Heart left ventricle (tissue), 16 donors: ENCODE results near the gene TBC1D1. TPM values are rescaled to one million over a fixed set of nuclear protein-coding genes. Genes with fewer than 3 reads are reported as not detected.

Experiments used
- ATAC-seq, 4 donors: fragments of 200-7000 bp; cut with Tn5 transposase; one replicate each; pipeline ENCODE4 v1.9.1; 2020 to 2022; ENCODE audit warnings: moderate library complexity in 4 of 4, mild to moderate bottlenecking in 3 of 4, moderate number of reproducible peaks in 1 of 4
- DNase-seq, 5 donors: peaks; one replicate each; pipeline ENCODE4 v3.0.0-alpha.2; 2020
- H3K27ac ChIP-seq, 12 donors: fragments of 200-600 bp; sonication (generic) in 4 of 12; one replicate each; pipeline versions ENCODE4 v1.5.0 to v1.8.0; 2016 to 2022; ENCODE audit warnings: mild to moderate bottlenecking in 2 of 12
- H3K27me3 ChIP-seq, 9 donors: fragments of 200-600 bp; sonication (generic) in 2 of 9; one replicate each; pipeline versions ENCODE4 v1.5.1 to v1.8.0; 2016 to 2022; ENCODE audit warnings: mild to moderate bottlenecking in 3 of 9
- H3K36me3 ChIP-seq, 9 donors: fragments of 200-600 bp; sonication (generic) in 2 of 9; one replicate each; pipeline versions ENCODE4 v1.5.0 to v1.8.0; 2018 to 2022; ENCODE audit warnings: mild to moderate bottlenecking in 2 of 9
- H3K4me1 ChIP-seq, 12 donors: fragments of 200-600 bp; sonication (generic) in 4 of 12; one replicate each; pipeline versions ENCODE4 v1.5.0 to v1.8.0; 2016 to 2022; ENCODE audit warnings: mild to moderate bottlenecking in 3 of 12
- H3K4me3 ChIP-seq, 12 donors: fragments of 200-600 bp; sonication (generic) in 4 of 12; one replicate each; pipeline versions ENCODE4 v1.5.0 to v1.8.0; 2017 to 2022; ENCODE audit warnings: mild to moderate bottlenecking in 9 of 12, moderate library complexity in 4 of 12
- H3K9me3 ChIP-seq, 12 donors: fragments of 200-600 bp; sonication (generic) in 4 of 12; one replicate each; pipeline versions ENCODE4 v1.5.0 to v1.8.0; 2016 to 2022; ENCODE audit warnings: mild to moderate bottlenecking in 1 of 12
- CTCF ChIP-seq, 12 donors: fragments of 200-600 bp; sonication (generic) in 4 of 12; IDR thresholded peaks; one replicate each; pipeline versions ENCODE4 v1.5.0 to v1.8.0; 2018 to 2022; ENCODE audit warnings: antibody characterized with exemption in 12 of 12, mild to moderate bottlenecking in 5 of 12
- POLR2A ChIP-seq, 2 donors: fragments of 450-650 bp; IDR thresholded peaks; one replicate each; pipeline ENCODE4 v1.6.1; 2017; ENCODE audit warnings: antibody characterized with exemption in 2 of 2, mild to moderate bottlenecking in 2 of 2, moderate library complexity in 2 of 2
- WGBS, 4 donors: extraction: QIAGEN DNeasy Blood & Tissue Kit in 2 of 4; methylation state at CpG; one replicate each; pipeline versions ENCODE4 v1.1.5 to v1.1.7; 2013 to 2018; 5-methylcytosine and 5-hydroxymethylcytosine counted together
- intact Hi-C, 10 donors: fragments of 100-400 bp; cut with DNase I; formaldehyde crosslinking; loops; one replicate each; pipeline versions ENCODE4 v1.11.1 to v1.14.2; 2022
- polyA plus RNA-seq, 2 donors: library from polyadenylated mRNA; stranded (reverse); fragments of 200-250 nt; gene quantifications; one replicate each; pipeline ENCODE4 v1.2.3, GENCODE V29; 2013
- total RNA-seq, 9 donors: library from RNA; depleted of rRNA in 2 of 9; stranded (reverse); fragments of >200 nt in 2 of 9; fragmentation: NEBNext Ultra II Directional in 3 of 9; extraction: Animal tissue kit (Norgen Biotek cat#: 25700) in 3 of 9; gene quantifications; one replicate each; pipeline versions ENCODE4 v1.1.0 to v1.2.4, GENCODE V29; 2016 to 2023
- donor health status: ischemic (EF 13 %, LVEDD 7.1; RV severe dilation, severe dysfunction).
- donor health status: healthy with polysubstance abuse.
- donor health status: DM: no; HTN: yes; CAD: no.
- donor health status: DM: no; HTN: no; CAD: no.
- donor health status: ischemic (EF 25% LVEDD 6.9; RV normal size, moderate dysfunction).
- donor health status: ischemic (EF 25% LVEDD 5.7; RV mildly dilated, moderate dysfunction).
- donor health status: healthy.
- donor health status: DM: yes; HTN: yes; CAD: no.
- donor health status: ischemic (EF 35%, LVEDD 5.7; RV mildly dilated, moderate dysfunction).
- donor health status: nonischemic (EF 11% LVEDD 7.7; RV severe dilation, severe dysfunction).
- donor health status: DM: yes; HTN: yes; CAD: no.
- donor health status: PGD.
- donor health status: ischemic (EF 29% LVEDD 5.4; RV normal size, mild dysfunction).
- donor health status: nonischemic (EF 23%, LVEDD 6.1; RV moderate dilation, normal function).

TBC1D1 gene
- total and polyA plus RNA-seq, 11 donors: 81.7 to 269 (median 140) TPM

GRCh38 chr4:37978248-37978924 lies 87.5 kb downstream of the TBC1D1 start:
- no peaks in the 10 kb centered on the region for H3K9me3 ChIP-seq
- no peaks in the 10 kb centered on the region for H3K36me3 ChIP-seq
- peak overlapping the region; percentile 91 to 99 (median 98) for H3K27ac ChIP-seq
- no peak for TF ChIP-seq POLR2A (IDR thresholded peaks at IDR 0.05)
- peak in 3 of 4 donors; percentile 3 to 23 (median 7) for ATAC-seq
- H3K27me3 ChIP-seq: no peaks in the 10 kb centered on the region
- intact Hi-C loops: loop anchor here in 9 of 10 donors (1.0 to 10.0 kb wide), 13 partner anchors 54 to 294 kb away; partner anchors contain the start of genes PGM2 (in 6 of the 9), TBC1D1 (in 3 of the 9) and RELL1 (in 1 of the 9)
- WGBS, 4 donors: 29 to 44% (median 33%) methylated on average over 11 of the region's 11 CpGs
- peak overlapping the region; percentile 82 to 97 (median 92) for H3K4me3 ChIP-seq
- H3K4me1 ChIP-seq: peaks cover 0 to 61% (median 37%) of the 10 kb centered on the region in 12 donors
- DNase-seq: peak in 4 of 5 donors; percentile 35 to 72 (median 46)

DNA sequence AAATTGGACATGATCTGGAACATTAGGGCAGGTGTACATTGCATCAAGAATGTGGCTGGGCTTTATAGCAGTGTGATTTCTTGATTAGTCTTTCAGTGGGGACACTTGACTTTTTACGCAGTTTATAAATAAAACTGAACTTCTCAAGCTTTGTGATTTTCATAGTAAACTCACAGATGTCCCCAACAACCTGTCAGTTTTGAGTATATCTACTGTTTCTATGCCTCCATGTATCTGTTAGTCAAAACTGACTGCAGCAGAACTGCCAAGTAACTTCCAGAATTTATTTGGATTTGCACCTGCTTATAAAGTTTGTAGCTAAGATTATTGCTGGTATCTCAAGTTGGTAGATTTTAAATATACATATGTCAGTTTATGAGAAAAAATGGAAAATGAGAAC lies 89.4 kb downstream of the TBC1D1 start:
- WGBS, 4 donors: 94 to 100% (median 95%) methylated on average over 1 of the region's 1 CpG
- Histone ChIP-seq H3K9me3 (no peaks in the 10 kb centered on the region), H3K27me3 (no peaks in the 10 kb centered on the region), H3K4me3 (no peak overlapping the region), H3K27ac (no peak overlapping the region), H3K4me1 (peaks cover 0 to 61% (median 35%) of the 10 kb centered on the region in 12 donors), H3K36me3 (no peaks in the 10 kb centered on the region)
- intact Hi-C loops: loop anchor here in 2 of 10 donors (5.0 to 10.0 kb wide), 2 partner anchors 55 to 57 kb away; no protein-coding TSS in a partner anchor
- TF ChIP-seq POLR2A (IDR thresholded peaks at IDR 0.05) (no peak), CTCF (IDR thresholded peaks at IDR 0.05) (no peak)
- ATAC-seq: no peak
- no peak for DNase-seq

GRCh38 chr4:37981425-37981824 lies 90.5 kb downstream of the TBC1D1 start:
- H3K27ac ChIP-seq: peak overlapping the region in 10 of 12 donors; percentile 17 to 66 (median 51)
- peaks cover 0 to 67% (median 35%) of the 10 kb centered on the region in 12 donors for H3K4me1 ChIP-seq
- no peak for DNase-seq
- intact Hi-C loops: loop anchor here in 2 of 10 donors (5.0 to 10.0 kb wide), 2 partner anchors 53 to 56 kb away; no protein-coding TSS in a partner anchor
- WGBS, 4 donors: 52 to 59% (median 57%) methylated on average over 4 of the region's 4 CpGs
- no peaks in the 10 kb centered on the region for H3K27me3 ChIP-seq
- no peak for ATAC-seq
- no peaks in the 10 kb centered on the region for H3K9me3 ChIP-seq
- no peak overlapping the region for H3K4me3 ChIP-seq
- no peaks in the 10 kb centered on the region for H3K36me3 ChIP-seq
- no peak for TF ChIP-seq POLR2A (IDR thresholded peaks at IDR 0.05)
- no peak for TF ChIP-seq CTCF (IDR thresholded peaks at IDR 0.05)

DNA sequence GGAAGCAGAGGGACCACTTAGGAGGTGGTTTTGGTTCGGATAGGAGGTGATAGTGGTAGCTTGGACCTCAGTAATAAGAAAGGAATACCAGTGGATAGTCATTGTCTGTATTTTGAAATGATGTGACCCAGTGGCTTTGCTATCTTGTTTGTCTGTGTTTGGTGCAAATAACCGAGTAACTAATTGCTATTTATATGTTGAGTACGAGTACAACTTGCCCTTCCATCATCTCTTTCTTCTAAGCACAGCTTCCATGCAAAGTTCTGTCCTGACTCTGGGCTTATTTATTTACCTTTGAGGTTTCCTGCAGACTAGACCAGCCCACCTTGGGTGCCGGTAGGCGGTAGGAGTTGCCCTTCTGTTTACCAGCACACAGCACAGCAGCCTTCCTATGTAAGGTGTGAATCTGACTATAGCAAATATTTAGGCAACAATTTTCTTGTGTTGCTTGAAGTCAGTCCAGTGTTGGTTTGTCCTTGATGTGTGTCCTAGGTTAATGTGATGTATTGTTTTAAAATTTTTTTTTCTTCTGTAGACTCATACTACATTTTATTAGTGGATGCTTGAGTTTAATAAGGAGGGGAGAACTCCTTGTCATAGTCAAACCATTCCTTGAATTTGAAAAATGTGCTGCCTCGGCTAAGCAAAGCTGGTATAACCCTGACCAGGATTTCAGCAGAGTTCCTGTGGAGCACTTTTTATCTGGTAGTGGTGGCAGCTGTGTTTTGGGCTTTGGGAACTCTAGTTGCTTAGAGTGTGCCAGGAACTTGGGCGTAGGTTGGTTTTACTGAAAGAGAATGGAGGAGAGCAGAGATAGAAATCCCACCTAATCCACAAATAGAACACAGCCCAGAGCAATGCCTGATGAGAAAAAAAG lies 91.2 kb downstream of the TBC1D1 start:
- Histone ChIP-seq H3K9me3 (no peaks in the 10 kb centered on the region), H3K27ac (peak overlapping the region in 11 of 12 donors; percentile 11 to 66 (median 48)), H3K36me3 (no peaks in the 10 kb centered on the region), H3K4me1 (peaks cover 0 to 68% (median 34%) of the 10 kb centered on the region in 12 donors), H3K4me3 (peak overlapping the region in 1 of 12 donors; percentile 2), H3K27me3 (no peaks in the 10 kb centered on the region)
- TF ChIP-seq CTCF (IDR thresholded peaks at IDR 0.05): no peak
- TF ChIP-seq POLR2A (IDR thresholded peaks at IDR 0.05): no peak
- DNase-seq (no peak), ATAC-seq (peak; percentile 21 to 67 (median 48))
- 51 to 64% (median 53%) methylated on average over 7 of the region's 7 CpGs for WGBS, 4 donors
- intact Hi-C loops: loop anchor here in 2 of 10 donors (5.0 to 10.0 kb wide), 2 partner anchors 53 to 55 kb away; no protein-coding TSS in a partner anchor
